H1 (cell line): ENCODE results near the gene TEX48. TPM values are rescaled to one million over a fixed set of nuclear protein-coding genes. Genes with fewer than 3 reads are reported as not detected.

Source experiments
- CHD7 ChIP-seq: fragments of 300-600 bp; sonication (generic); IDR thresholded peaks from 2 replicates; pipeline ENCODE4 v1.7.1; 2012; ENCODE audit warnings: low read length, moderate library complexity, mild to moderate bottlenecking, inconsistent platforms; ENCODE audit not compliant: insufficient replicate concordance
- CTCF ChIP-seq, 3 experiments: IDR thresholded peaks; 1 replicate in 2 of 3; 2 replicates in 1 of 3; pipeline versions ENCODE4 v1.5.1 to v1.6.1; 2011; ENCODE audit warnings: low read length in 3 of 3, mild to moderate bottlenecking in 3 of 3, inconsistent platforms in 2 of 3, low read depth in 1 of 3, moderate library complexity in 1 of 3; ENCODE audit not compliant: insufficient read depth in 1 of 3; ENCODE audit errors: control extremely low read depth in 1 of 3
- RBBP5 ChIP-seq: IDR thresholded peaks from 2 replicates; pipeline ENCODE4 v1.7.1; 2012; ENCODE audit warnings: low read depth, mild to moderate bottlenecking, inconsistent platforms, low read length, moderate library complexity, borderline replicate concordance
- SIX5 ChIP-seq: IDR thresholded peaks from 2 replicates; pipeline ENCODE4 v1.6.1; 2011; ENCODE audit warnings: mild to moderate bottlenecking, low read depth, low read length
- polyA plus RNA-seq, 7 experiments: library from polyadenylated mRNA; depleted of rRNA in 3 of 7; stranded (reverse) in 5 of 7; unstranded in 2 of 7; fragments of >200 nt in 5 of 7; fragments of 200-250 nt in 2 of 7; gene quantifications; 1 replicate in 5 of 7; 2 replicates in 1 of 7; 4 replicates in 1 of 7; pipeline versions ENCODE4 v1.2.1 to v1.2.3, GENCODE V29; 2011 to 2013; ENCODE audit warnings: missing spikeins in 2 of 7, mixed read lengths in 2 of 7
- total RNA-seq: library from RNA; stranded (reverse); fragmentation: NEBNext Ultra II Directional; extraction: Animal tissue kit (Norgen Biotek cat#: 25700); gene quantifications from 2 replicates; pipeline ENCODE4 v1.2.1, GENCODE V29; 2021

TEX48 gene
- total and polyA plus RNA-seq, 2 of the 8 experiments (the other 6 are each of a cell fraction or from before 2014, with no cell fraction given): not detected

GRCh38 chr9:114689813-114690212, 7.8 kb upstream of the TEX48 start (continued):
- TF ChIP-seq SIX5: no peak
- no peak for TF ChIP-seq CTCF (IDR thresholded peaks at IDR 0.05; ENCODE audit: control extremely low read depth in 1 of 3, insufficient read depth in 1 of 3, low read depth in 1 of 3, low read length in 3 of 3)
- TF ChIP-seq CHD7: no peak
- no peak for TF ChIP-seq RBBP5
